HL-60 (cell line): ENCODE results near the gene LPO.

Experiments
- GABPA ChIP-seq: IDR thresholded peaks from 2 replicates; pipeline ENCODE4 v1.6.1; 2012; ENCODE audit warnings: low read depth
- TF ChIP-seq, protein P1 (sequence below): IDR thresholded peaks from one replicate; pipeline ENCODE4 v1.5.1; 2011; ENCODE audit warnings: low read length, control low read depth, inconsistent platforms; ENCODE audit not compliant: insufficient read depth
- TF ChIP-seq, protein P2 (sequence below): IDR thresholded peaks from 2 replicates; pipeline ENCODE4 v1.6.1; 2012; ENCODE audit warnings: low read depth; ENCODE audit not compliant: insufficient replicate concordance

DNA sequence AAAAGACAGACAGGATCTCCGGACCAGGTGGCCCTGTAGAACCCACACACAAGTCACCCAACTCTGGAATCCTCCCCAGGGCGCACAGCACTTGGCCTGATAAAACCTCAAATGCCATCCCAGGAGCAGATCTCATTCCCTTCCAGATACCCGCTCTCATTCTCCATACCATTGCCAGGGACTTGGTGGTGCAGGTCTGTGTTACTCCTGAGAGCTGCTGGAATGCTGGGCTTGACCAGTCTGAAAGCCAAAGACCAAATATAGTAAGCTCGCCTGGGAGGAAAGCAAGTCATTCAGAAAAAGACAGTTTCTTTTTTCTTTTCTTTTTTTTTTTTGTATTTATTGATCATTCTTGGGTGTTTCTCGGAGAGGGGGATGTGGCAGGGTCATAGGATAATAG is 30.0 kb upstream of the LPO start:
- TF ChIP-seq, protein P1, sequence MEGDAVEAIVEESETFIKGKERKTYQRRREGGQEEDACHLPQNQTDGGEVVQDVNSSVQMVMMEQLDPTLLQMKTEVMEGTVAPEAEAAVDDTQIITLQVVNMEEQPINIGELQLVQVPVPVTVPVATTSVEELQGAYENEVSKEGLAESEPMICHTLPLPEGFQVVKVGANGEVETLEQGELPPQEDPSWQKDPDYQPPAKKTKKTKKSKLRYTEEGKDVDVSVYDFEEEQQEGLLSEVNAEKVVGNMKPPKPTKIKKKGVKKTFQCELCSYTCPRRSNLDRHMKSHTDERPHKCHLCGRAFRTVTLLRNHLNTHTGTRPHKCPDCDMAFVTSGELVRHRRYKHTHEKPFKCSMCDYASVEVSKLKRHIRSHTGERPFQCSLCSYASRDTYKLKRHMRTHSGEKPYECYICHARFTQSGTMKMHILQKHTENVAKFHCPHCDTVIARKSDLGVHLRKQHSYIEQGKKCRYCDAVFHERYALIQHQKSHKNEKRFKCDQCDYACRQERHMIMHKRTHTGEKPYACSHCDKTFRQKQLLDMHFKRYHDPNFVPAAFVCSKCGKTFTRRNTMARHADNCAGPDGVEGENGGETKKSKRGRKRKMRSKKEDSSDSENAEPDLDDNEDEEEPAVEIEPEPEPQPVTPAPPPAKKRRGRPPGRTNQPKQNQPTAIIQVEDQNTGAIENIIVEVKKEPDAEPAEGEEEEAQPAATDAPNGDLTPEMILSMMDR = no peak
- TF ChIP-seq GABPA = no peak
- TF ChIP-seq, protein P2, sequence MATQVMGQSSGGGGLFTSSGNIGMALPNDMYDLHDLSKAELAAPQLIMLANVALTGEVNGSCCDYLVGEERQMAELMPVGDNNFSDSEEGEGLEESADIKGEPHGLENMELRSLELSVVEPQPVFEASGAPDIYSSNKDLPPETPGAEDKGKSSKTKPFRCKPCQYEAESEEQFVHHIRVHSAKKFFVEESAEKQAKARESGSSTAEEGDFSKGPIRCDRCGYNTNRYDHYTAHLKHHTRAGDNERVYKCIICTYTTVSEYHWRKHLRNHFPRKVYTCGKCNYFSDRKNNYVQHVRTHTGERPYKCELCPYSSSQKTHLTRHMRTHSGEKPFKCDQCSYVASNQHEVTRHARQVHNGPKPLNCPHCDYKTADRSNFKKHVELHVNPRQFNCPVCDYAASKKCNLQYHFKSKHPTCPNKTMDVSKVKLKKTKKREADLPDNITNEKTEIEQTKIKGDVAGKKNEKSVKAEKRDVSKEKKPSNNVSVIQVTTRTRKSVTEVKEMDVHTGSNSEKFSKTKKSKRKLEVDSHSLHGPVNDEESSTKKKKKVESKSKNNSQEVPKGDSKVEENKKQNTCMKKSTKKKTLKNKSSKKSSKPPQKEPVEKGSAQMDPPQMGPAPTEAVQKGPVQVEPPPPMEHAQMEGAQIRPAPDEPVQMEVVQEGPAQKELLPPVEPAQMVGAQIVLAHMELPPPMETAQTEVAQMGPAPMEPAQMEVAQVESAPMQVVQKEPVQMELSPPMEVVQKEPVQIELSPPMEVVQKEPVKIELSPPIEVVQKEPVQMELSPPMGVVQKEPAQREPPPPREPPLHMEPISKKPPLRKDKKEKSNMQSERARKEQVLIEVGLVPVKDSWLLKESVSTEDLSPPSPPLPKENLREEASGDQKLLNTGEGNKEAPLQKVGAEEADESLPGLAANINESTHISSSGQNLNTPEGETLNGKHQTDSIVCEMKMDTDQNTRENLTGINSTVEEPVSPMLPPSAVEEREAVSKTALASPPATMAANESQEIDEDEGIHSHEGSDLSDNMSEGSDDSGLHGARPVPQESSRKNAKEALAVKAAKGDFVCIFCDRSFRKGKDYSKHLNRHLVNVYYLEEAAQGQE = no peak
